H1 (cell line): ENCODE data around the gene DUSP3. TPM values are rescaled to one million over a fixed set of nuclear protein-coding genes. Genes with fewer than 3 reads are reported as not detected.

Experiments used
- NRF1 ChIP-seq: IDR thresholded peaks from 2 replicates; pipeline ENCODE4 v1.6.1; 2011; ENCODE audit warnings: mild to moderate bottlenecking, low read depth, low read length, improper control_type of control experiment
- SIRT6 ChIP-seq: IDR thresholded peaks from one replicate; pipeline ENCODE4 v1.7.1; 2012; ENCODE audit warnings: low read length, inconsistent platforms
- SP1 ChIP-seq: IDR thresholded peaks from 2 replicates; pipeline ENCODE4 v1.6.1; 2011; ENCODE audit warnings: low read depth, low read length
- SUZ12 ChIP-seq: fragments of 200-600 bp; sonication (generic); IDR thresholded peaks from 2 replicates; pipeline ENCODE4 v1.6.1; 2012; ENCODE audit warnings: mild to moderate bottlenecking, inconsistent platforms, low read length, moderate library complexity, mixed read lengths
- polyA plus RNA-seq, 7 experiments: library from polyadenylated mRNA; depleted of rRNA in 3 of 7; stranded (reverse) in 5 of 7; unstranded in 2 of 7; fragments of >200 nt in 5 of 7; fragments of 200-250 nt in 2 of 7; gene quantifications; 1 replicate in 5 of 7; 2 replicates in 1 of 7; 4 replicates in 1 of 7; pipeline versions ENCODE4 v1.2.1 to v1.2.3, GENCODE V29; 2011 to 2013; ENCODE audit warnings: missing spikeins in 2 of 7, mixed read lengths in 2 of 7
- total RNA-seq: library from RNA; stranded (reverse); fragmentation: NEBNext Ultra II Directional; extraction: Animal tissue kit (Norgen Biotek cat#: 25700); gene quantifications from 2 replicates; pipeline ENCODE4 v1.2.1, GENCODE V29; 2021

Gene DUSP3
- total and polyA plus RNA-seq, 2 of the 8 experiments (the other 6 are each of a cell fraction or from before 2014, with no cell fraction given): 15.1 to 21.2 TPM

GRCh38 chr17:43826206-43826605 is 47.4 kb upstream of the DUSP3 start (continued):
- no peak for TF ChIP-seq SUZ12
- no peak for TF ChIP-seq SP1
- TF ChIP-seq SIRT6: no peak
- no peak for TF ChIP-seq NRF1
- TF ChIP-seq, all 59 proteins: peak for 0
